NCI-H2171 treated with DMSO at 0.1 percent for 48 hours (cell line): ENCODE data around the gene ABCA13.

ENCODE experiments used
- DNase-seq: peaks from one replicate; lab custom pipeline; 2025; lab: John Stamatoyannopoulos, UW

ABCA13 gene

GRCh38 chr7:48637382-48637781, 466.1 kb downstream of the ABCA13 start:
- no peak for DNase-seq

DNA sequence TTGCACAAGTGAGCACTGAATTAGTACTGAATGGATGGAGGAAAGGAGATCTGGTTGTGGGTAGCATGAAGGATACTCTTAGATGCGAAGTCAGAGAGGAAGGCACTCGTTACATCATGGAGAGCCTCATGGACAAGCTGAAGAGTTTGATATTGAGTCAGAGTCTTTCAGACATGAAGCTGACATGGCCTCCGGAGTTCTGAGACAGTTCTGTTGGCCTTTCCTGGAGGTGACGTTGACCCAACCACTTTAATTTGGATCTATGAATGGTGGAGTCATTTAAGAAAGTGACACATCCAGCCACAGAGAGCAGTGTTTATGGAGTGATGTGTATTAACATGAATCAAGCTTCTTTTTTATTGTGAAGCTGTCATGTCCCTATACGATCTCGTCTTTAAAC, 466.8 kb downstream of the ABCA13 start:
- no peak for DNase-seq

GRCh38 chr7:48643431-48644013, 472.3 kb downstream of the ABCA13 start:
- no peak for DNase-seq

DNA sequence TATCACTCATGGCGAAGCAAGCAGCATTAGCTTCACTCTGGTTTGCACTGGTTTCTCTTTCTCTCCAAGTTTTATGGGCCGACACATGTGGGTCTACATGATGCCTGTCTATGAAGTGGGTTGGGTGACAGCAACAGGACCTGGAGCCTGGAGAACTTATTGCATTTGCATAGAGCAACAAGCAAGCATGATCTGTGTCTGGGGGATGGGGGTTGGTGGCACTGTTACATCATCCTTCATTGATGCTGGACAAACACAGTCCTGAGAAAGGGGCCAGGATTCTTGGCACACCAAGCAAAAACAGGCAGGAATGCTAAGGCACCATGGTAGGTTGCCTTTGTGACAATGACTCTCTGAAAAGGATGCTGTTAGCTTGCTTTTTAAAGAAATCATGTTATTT, 486.9 kb downstream of the ABCA13 start:
- no peak for DNase-seq

DNA sequence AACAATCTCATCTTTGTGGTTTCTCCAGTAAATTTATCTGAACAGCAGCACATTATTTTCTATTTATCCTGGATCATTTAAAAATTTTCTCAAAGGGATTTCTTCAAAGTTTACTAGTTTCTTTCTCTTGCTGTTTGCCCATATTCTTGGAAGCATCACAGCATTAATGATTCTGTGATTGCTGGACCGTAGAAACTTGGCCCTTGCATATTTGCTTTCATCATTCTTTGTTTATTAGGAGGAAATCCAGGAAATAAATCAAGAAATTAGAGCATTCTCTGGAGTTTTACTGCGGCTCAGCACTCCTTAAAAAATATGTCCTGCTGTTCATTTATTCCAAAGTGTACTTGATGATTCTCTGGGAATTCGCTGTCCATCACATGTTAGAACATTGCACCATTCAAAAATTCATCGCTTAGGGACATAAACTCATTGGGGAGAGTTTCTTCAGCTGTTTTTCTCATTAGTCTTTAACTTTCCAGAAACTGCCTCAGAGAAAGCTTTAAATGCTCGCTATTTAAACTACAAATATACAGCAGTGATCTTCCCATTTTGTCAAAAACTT, 489.1 kb downstream of the ABCA13 start:
- no peak for DNase-seq

- DNase-seq, result no peak
Observed at GRCh38 chr7:48664241-48664640, 493.0 kb downstream of the ABCA13 start.

DNA sequence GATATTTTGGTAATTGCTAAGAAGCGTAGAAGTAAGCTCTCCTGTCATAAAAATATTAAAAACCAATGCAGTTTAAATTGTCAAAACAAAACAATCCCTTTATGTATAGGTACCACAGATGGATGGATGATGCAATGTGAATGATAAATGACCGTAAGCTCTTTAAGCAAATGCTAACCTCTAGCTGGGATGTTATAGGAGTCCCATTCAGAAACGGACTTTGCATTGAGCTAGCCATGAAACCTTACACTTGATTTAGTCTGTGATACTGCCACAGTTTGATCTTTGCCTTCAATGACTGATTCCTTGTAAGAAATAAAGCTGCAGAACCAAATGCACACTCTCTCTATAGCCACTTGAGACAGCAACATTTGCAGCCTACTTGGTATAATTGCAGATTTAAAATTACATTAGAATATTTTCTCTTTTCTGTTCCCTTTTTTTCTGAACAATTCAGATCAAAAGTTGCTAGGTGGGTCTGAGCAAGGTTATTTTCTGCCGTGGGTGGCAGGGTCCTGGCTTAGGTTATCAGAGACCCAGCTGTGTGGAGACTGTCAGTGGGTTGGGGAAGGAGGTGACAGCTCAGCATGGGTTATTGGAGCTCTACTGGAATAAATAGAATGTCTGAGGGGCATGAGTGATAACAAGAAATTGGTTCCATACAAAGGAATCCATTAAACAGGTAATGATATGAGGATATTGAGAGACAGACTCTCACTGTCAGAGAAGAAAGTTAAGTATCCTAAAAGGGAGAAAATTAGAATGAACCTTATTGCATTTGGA, 494.3 kb downstream of the ABCA13 start:
- no peak for DNase-seq

- DNase-seq, result no peak
Observed at GRCh38 chr7:48667407-48667806, 496.1 kb downstream of the ABCA13 start.

DNA sequence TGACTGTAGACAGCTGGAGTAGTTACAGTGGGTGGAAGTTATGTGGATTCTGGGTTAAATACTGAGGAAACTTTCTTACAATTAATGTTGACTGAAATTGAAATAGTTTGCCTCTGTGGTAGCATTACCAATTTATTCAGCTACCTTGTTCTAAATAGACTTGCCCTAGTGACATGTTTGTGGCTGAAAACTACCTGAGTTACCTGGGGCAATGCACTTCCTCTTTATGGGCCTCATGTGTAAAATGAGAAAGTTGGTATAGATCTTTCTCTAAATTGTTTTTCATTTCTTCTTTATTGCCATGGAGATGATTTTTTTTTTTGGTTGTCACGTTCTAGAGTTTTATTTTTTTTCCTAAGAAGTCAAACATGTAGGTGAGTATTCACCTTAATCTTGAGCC, 500.4 kb downstream of the ABCA13 start:
- DNase-seq, result no peak

GRCh38 chr7:48681006-48681405, 509.7 kb downstream of the ABCA13 start:
- DNase-seq, result no peak

- DNase-seq, result no peak
Observed at GRCh38 chr7:48691788-48692187, 520.5 kb downstream of the ABCA13 start.
